Endothelial cell of umbilical vein (primary cell): ENCODE data around the gene MOB2. TPM values are rescaled to one million over a fixed set of nuclear protein-coding genes. Genes with fewer than 3 reads are reported as not detected.
"Not testable (repeated sequence)": the region's sequence is repeated elsewhere in the genome, so short reads cannot be mapped to it uniquely, and the experiment has no call there.

Source experiments
- BruUV-seq: library from RNA; stranded (reverse); fragments of 400-500 nt; replicated peaks from 2 replicates; lab custom pipeline; 2021; lab: Mats Ljungman, UMichigan
- CTCF ChIA-PET: fragments of 300-600, 350-600 bp; sonication (Branson Sonifier 250); formaldehyde crosslinking; loops from one replicate; lab custom pipeline; 2021; ENCODE audit warnings: antibody characterized with exemption, inconsistent platforms; lab: Charles Lee
- POLR2A ChIA-PET: fragments of 300-600, 350-600 bp; sonication (Branson Sonifier 250); formaldehyde crosslinking; loops from one replicate; lab custom pipeline; 2021; ENCODE audit warnings: antibody characterized with exemption, inconsistent platforms; lab: Charles Lee
- DNase-seq: peaks from one replicate; pipeline ENCODE4 v3.0.0-alpha.2; 2011; ENCODE audit warnings: low read depth, low spot score
- FAIRE-seq: peaks from 2 replicates; lab custom pipeline; 2011; peaks lifted over from hg19 to GRCh38; lab: Jason Lieb, UNC
- H2AFZ ChIP-seq: 2 replicates; pipeline ENCODE4 v1.6.0; 2012; ENCODE audit warnings: low read depth, low read length, control low read depth, inconsistent platforms
- H3K27ac ChIP-seq: 2 replicates; pipeline ENCODE4 v1.5.1; 2011; ENCODE audit warnings: low read depth, mild to moderate bottlenecking, control low read depth, low read length, moderate library complexity; ENCODE audit not compliant: insufficient read depth
- H3K27me3 ChIP-seq, 2 experiments: 2 replicates each; pipeline versions ENCODE4 v1.6.0 to v1.6.1; 2011; ENCODE audit warnings: low read length in 2 of 2, mixed read lengths in 1 of 2; ENCODE audit not compliant: control insufficient read depth in 2 of 2, insufficient read depth in 2 of 2
- H3K36me3 ChIP-seq, 2 experiments: 2 replicates in 1 of 2; 3 replicates in 1 of 2; pipeline ENCODE4 v1.5.1; 2011; ENCODE audit warnings: low read length in 2 of 2, mild to moderate bottlenecking in 1 of 2, moderate library complexity in 1 of 2; ENCODE audit not compliant: control insufficient read depth in 2 of 2, insufficient read depth in 2 of 2; ENCODE audit errors: extremely low read depth in 1 of 2
- H3K4me1 ChIP-seq: 3 replicates; pipeline ENCODE4 v1.5.1; 2011; ENCODE audit warnings: mild to moderate bottlenecking, low read length; ENCODE audit not compliant: control insufficient read depth, insufficient read depth; ENCODE audit errors: extremely low read depth
- H3K4me2 ChIP-seq: 2 replicates; pipeline ENCODE4 v1.6.1; 2011; ENCODE audit warnings: low read length, control low read depth, mixed read lengths; ENCODE audit not compliant: insufficient read depth
- H3K4me3 ChIP-seq, 3 experiments: fragments of 200-600 bp in 1 of 3; sonication (generic), shearing (Covaris generic) in 1 of 3; replicated peaks in 1 of 3; 2 replicates each; pipeline ENCODE4 v1.5.1; 2011 to 2016; ENCODE audit warnings: control low read depth in 3 of 3, low read length in 3 of 3, mild to moderate bottlenecking in 2 of 3, inconsistent platforms in 1 of 3, low read depth in 1 of 3, moderate library complexity in 1 of 3; ENCODE audit not compliant: insufficient read depth in 1 of 3
- H3K79me2 ChIP-seq: 2 replicates; pipeline ENCODE4 v1.6.0; 2012; ENCODE audit warnings: low read length, inconsistent platforms; ENCODE audit not compliant: control insufficient read depth, insufficient read depth
- H3K9ac ChIP-seq: replicated peaks from 2 replicates; pipeline ENCODE3; 2011; ENCODE audit warnings: low read length, control low read depth; ENCODE audit not compliant: insufficient read depth; ENCODE audit errors: extremely low read depth
- H3K9me1 ChIP-seq: replicated peaks from 3 replicates; pipeline ENCODE4 v1.6.0; 2011; ENCODE audit warnings: mild to moderate bottlenecking, low read length; ENCODE audit not compliant: control insufficient read depth, insufficient read depth; ENCODE audit errors: extremely low read depth
- H3K9me3 ChIP-seq: replicated peaks from 2 replicates; pipeline ENCODE4 v1.5.1; 2012; ENCODE audit warnings: low read length, inconsistent platforms; ENCODE audit not compliant: control insufficient read depth, insufficient read depth
- H4K20me1 ChIP-seq: replicated peaks from 2 replicates; pipeline ENCODE3; 2011; ENCODE audit warnings: mild to moderate bottlenecking, low read length; ENCODE audit not compliant: control insufficient read depth, insufficient read depth; ENCODE audit errors: extremely low read depth
- POLR2AphosphoS5 ChIP-seq: IDR thresholded peaks from 2 replicates; pipeline ENCODE4 v1.6.1; 2012; ENCODE audit warnings: low read depth, mild to moderate bottlenecking, control low read depth, low read length, moderate library complexity; ENCODE audit not compliant: insufficient read depth
- dilution Hi-C: fragments of 300-500 bp; cut with MboI; formaldehyde crosslinking; loops from one replicate; pipeline ENCODE4 v1.15.0; 2019; ENCODE audit warnings: low sequenced_read_pairs; ENCODE audit not compliant: extremely low pct_ligation_motif_present
- intact Hi-C: fragments of 100-400 bp; cut with micrococcal nuclease; formaldehyde crosslinking; loops from one replicate; pipeline ENCODE4 v1.10.0; 2022
- polyA plus RNA-seq, 4 experiments: library from polyadenylated mRNA; depleted of rRNA in 3 of 4; stranded (reverse) in 3 of 4; unstranded in 1 of 4; fragments of >200 nt; gene quantifications; 2 replicates each; pipeline versions ENCODE4 v1.2.1 to v1.2.3, GENCODE V29; 2011 to 2012; ENCODE audit warnings: missing spikeins in 1 of 4
- total RNA-seq: library from RNA; stranded (reverse); gene quantifications from 2 replicates; pipeline ENCODE4 v1.2.3, GENCODE V29; 2021

MOB2 gene
- total and polyA plus RNA-seq, 2 donors (not counting 3 experiments of a cell fraction or from before 2014, with no cell fraction given): 38.2 to 50.6 TPM

DNA sequence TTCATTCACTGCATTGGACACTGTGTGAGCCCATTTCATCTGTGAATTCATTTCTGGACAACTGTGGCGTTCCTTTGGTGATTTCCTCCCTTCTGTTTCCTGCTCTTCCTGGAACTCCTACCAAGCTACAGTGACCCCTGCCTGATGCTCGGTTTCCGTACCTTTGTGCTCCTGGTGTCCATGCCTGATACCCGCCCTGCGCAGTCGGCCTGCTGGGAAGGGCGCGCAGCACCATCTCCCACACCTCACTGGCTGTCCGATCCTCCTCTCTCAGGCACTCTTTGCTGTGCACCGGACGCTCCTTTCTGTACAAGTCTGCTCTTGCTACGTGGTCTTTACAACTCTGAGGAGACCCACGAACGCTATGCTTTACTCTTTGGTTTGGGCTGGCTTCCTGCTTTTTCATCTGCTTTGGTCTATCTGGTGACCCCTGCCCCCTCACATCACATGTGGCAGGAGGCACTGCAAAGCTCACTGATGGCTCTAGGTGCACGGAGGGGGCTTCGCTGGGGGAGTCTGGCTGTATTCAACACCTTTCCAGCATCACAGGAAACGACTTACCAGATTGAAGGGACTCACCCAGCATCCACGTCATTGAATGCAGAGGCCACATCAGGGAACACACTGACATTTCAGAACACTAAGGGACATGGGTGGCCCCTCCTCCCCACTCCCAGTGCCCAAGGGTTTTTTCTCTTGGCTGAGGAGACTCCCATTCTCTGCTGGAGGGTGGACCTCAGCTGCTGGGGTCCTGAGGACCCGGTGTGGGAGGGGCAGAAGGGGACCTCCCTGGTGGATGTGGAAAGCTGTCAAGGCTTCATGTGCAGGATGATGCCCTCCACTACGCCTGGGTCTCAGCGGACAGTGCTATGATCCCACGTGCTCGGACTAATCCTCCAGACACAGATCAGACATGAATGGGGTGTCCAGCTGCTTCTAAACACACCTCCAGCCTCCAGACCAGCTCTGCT lies 27.0 kb upstream of the MOB2 start:
- no TSS peak for BruUV-seq
- intact Hi-C loops: loop anchor here (2.0 to 10.0 kb wide), 2 partner anchors 129 to 211 kb away; partner anchors contain the start of gene BRSK2
- TF ChIP-seq POLR2AphosphoS5: no peak
- dilution Hi-C loops: no loop called here
- H3K27ac ChIP-seq: no peak overlapping the region
- peaks cover 3% of the 10 kb centered on the region for H4K20me1 ChIP-seq
- DNase-seq: no peak
- no peak overlapping the region for H2AFZ ChIP-seq
- H3K4me3 ChIP-seq: no peak overlapping the region
- H3K79me2 ChIP-seq: peaks cover 13% of the 10 kb centered on the region
- no peaks in the 10 kb centered on the region for H3K36me3 ChIP-seq
- ChIA-PET POLR2A (no interaction called here), CTCF (interaction anchor here (1.0 to 3.9 kb wide), 7 partner anchors 9 to 311 kb away, joined by 3 to 36 read pairs (median 4); partner anchors contain the start of gene TOLLIP)
- H3K9ac ChIP-seq: no peak overlapping the region
- H3K4me1 ChIP-seq: no peaks in the 10 kb centered on the region
- FAIRE-seq: no peak
- H3K27me3 ChIP-seq: no peaks in the 10 kb centered on the region
- H3K9me3 ChIP-seq: no peaks in the 10 kb centered on the region
- no peak overlapping the region for H3K4me2 ChIP-seq
- H3K9me1 ChIP-seq: no peaks in the 10 kb centered on the region

GRCh38 chr11:1512531-1513258 lies 26.1 kb upstream of the MOB2 start:
- CTCF ChIA-PET: interaction anchor here (3.9 kb wide), 1 partner anchor 310 kb away, joined by 36 read pairs; no protein-coding TSS in a partner anchor
- H3K27ac ChIP-seq, H3K36me3 ChIP-seq, H3K4me1 ChIP-seq, H3K9ac ChIP-seq, H4K20me1 ChIP-seq, BruUV-seq, dilution Hi-C loops, H3K9me3 ChIP-seq, POLR2A ChIA-PET, H3K4me2 ChIP-seq, H2AFZ ChIP-seq, H3K27me3 ChIP-seq, DNase-seq, H3K4me3 ChIP-seq, H3K9me1 ChIP-seq: not testable (repeated sequence)
- intact Hi-C loops: loop anchor here (10.0 kb wide), 1 partner anchor 128 kb away; the partner anchor contains the start of gene BRSK2
- peaks cover 11% of the 10 kb centered on the region for H3K79me2 ChIP-seq
- FAIRE-seq: peak; percentile 8
